ENCODE measurements around the gene MOB1A. TPM values are rescaled to one million over a fixed set of nuclear protein-coding genes. Genes with fewer than 3 reads are reported as not detected.

Gene MOB1A
- total and polyA plus RNA-seq, 2 of the 13 experiments (the other 11 are each of a cell fraction or from before 2014, with no cell fraction given): 48.2 to 139 TPM

- intact Hi-C loops (cut with micrococcal nuclease; ENCODE audit: unreplicated experiment): no loop called here
- Histone ChIP-seq H3K27ac (ENCODE audit: extremely low read length, insufficient read depth, low read length) (no peak overlapping the region), H4K20me1 (ENCODE audit: insufficient read depth, low read length) (no peaks in the 10 kb centered on the region), H3K4me2 (ENCODE audit: low read depth, low read length) (no peak overlapping the region), H3K79me2 (ENCODE audit: insufficient read depth, low read length) (no peaks in the 10 kb centered on the region), H3K27me3 (ENCODE audit: control insufficient read depth in 1 of 2, insufficient read depth in 2 of 2, low read length in 2 of 2) (no peaks in the 10 kb centered on the region), H3K9ac (ENCODE audit: insufficient read depth, low read depth, low read length) (no peak overlapping the region), H3K4me1 (ENCODE audit: insufficient read depth, low read length) (no peaks in the 10 kb centered on the region), H3K4me3 (replicated peaks in 1 of 3; ENCODE audit: insufficient read depth in 1 of 3, low read depth in 2 of 3, low read length in 3 of 3) (no peak overlapping the region), H3K36me3 (replicated peaks in 1 of 2; ENCODE audit: control insufficient read depth in 1 of 2, insufficient read depth in 2 of 2, low read length in 2 of 2) (peaks cover 16 to 66% of the 10 kb centered on the region in 2 experiments), H2AFZ (ENCODE audit: low read length) (no peak overlapping the region), H3K9me3 (ENCODE audit: low read length) (no peaks in the 10 kb centered on the region)
- ChIA-PET CTCF (ENCODE audit: low intra/inter-chr PET ratio, low total read pairs) (no interaction called here), POLR2A (no interaction called here)
- in situ Hi-C loops (cut with HindIII; ENCODE audit: extremely low pct_ligation_motif_present, low pct_unique_long_range_greater_than_20kb): no loop called here
- BruUV-seq (replicated peaks): no TSS peak
- ATAC-seq (no peak), DNase-seq (ENCODE audit: low spot score) (no peak), FAIRE-seq (no peak)
- WGBS (ENCODE audit: low lambda C conversion rate): 96% methylated on average over 3 of the region's 3 CpGs
- no peak for TF ChIP-seq YEATS4 (CRISPR knock-in tag; IDR thresholded peaks at IDR 0.05; ENCODE audit: borderline replicate concordance)
- TF ChIP-seq CTCF (CRISPR knock-in tag; IDR thresholded peaks at IDR 0.05): no peak
- TF ChIP-seq SNAPC2 (CRISPR knock-in tag; IDR thresholded peaks at IDR 0.05): no peak
- TF ChIP-seq DBP (CRISPR knock-in tag; IDR thresholded peaks at IDR 0.05; ENCODE audit: not compliant biosample characterization): no peak
- TF ChIP-seq ZNF230 (CRISPR knock-in tag; IDR thresholded peaks at IDR 0.05): no peak
- TF ChIP-seq CHCHD3 (CRISPR knock-in tag; IDR thresholded peaks at IDR 0.05): no peak
- no peak for TF ChIP-seq SIN3B (IDR thresholded peaks at IDR 0.05; ENCODE audit: low read length)
- no peak for TF ChIP-seq ZNF34 (CRISPR knock-in tag; IDR thresholded peaks at IDR 0.05; ENCODE audit: borderline replicate concordance)
- TF ChIP-seq FOXM1 (CRISPR knock-in tag; IDR thresholded peaks at IDR 0.05): no peak
- TF ChIP-seq FIP1L1 (IDR thresholded peaks at IDR 0.05; ENCODE audit: borderline replicate concordance, insufficient read depth, low read depth, low read length): no peak
Measured at GRCh38 chr2:74155830-74156229, 22.8 kb downstream of the MOB1A start.
